K562 (cell line): ENCODE measurements around the gene YOD1. TPM values are rescaled to one million over a fixed set of nuclear protein-coding genes. Genes with fewer than 3 reads are reported as not detected.
A peak's percentile ranks its signal among the peaks of the same experiment; 100 is the strongest.

Source experiments
- GTF2A2 ChIP-seq: IDR thresholded peaks from 2 replicates; pipeline ENCODE4 v1.6.1; 2016; ENCODE audit warnings: mild to moderate bottlenecking, missing genetic modification characterization, missing compliant biosample characterization
- HNRNPH1 ChIP-seq: fragments of 200-400 bp; formaldehyde crosslinking; optimal IDR thresholded peaks from 2 replicates; pipeline ENCODE3; 2017; ENCODE audit warnings: low read depth, mild to moderate bottlenecking, low read length, moderate library complexity
- HSF4 ChIP-seq: fragments of 250-450 bp; sonication (Bioruptor Pico); IDR thresholded peaks from 2 replicates; pipeline ENCODE4 v2.1.2; 2022; ENCODE audit warnings: mild to moderate bottlenecking, moderate library complexity, borderline replicate concordance
- JUN ChIP-seq, 2 experiments: sonication (generic) in 1 of 2; formaldehyde crosslinking in 1 of 2; IDR thresholded peaks; 2 replicates each; pipeline versions ENCODE4 v1.6.1 to v1.8.0; 2012 to 2022; ENCODE audit warnings: borderline replicate concordance in 2 of 2, mild to moderate bottlenecking in 2 of 2, improper control_type of control experiment in 1 of 2, low read depth in 1 of 2, low read length in 1 of 2, missing genetic modification reagents in 1 of 2
- MAFG ChIP-seq: fragments of 450-650 bp; conservative IDR thresholded peaks from 2 replicates; pipeline ENCODE4 v1.6.1; 2016; ENCODE audit warnings: missing genetic modification characterization, missing compliant biosample characterization
- SMARCA4 ChIP-seq: fragments of 450-650 bp; IDR thresholded peaks from 2 replicates; pipeline ENCODE4 v1.6.1; 2016
- SRSF1 ChIP-seq: fragments of 200-400 bp; formaldehyde crosslinking; IDR thresholded peaks from 2 replicates; pipeline ENCODE4 v1.6.1; 2017; ENCODE audit warnings: mild to moderate bottlenecking, low read depth, low read length, moderate library complexity
- TAF15 ChIP-seq: fragments of 200-400 bp; formaldehyde crosslinking; IDR thresholded peaks from 2 replicates; pipeline ENCODE4 v1.6.1; 2017; ENCODE audit warnings: mild to moderate bottlenecking, low read depth, low read length, moderate library complexity
- TARDBP ChIP-seq: fragments of 450-650 bp; IDR thresholded peaks from 2 replicates; pipeline ENCODE4 v1.6.1; 2016
- ZNF212 ChIP-seq: fragments of 450-650 bp; formaldehyde crosslinking; IDR thresholded peaks from 2 replicates; pipeline ENCODE4 v1.4.0; 2020; ENCODE audit warnings: mild to moderate bottlenecking
- ZNF224 ChIP-seq: sonication (generic); formaldehyde crosslinking; IDR thresholded peaks from 2 replicates; pipeline ENCODE4 v1.8.0; 2022; ENCODE audit warnings: mild to moderate bottlenecking, missing genetic modification reagents
- ZNF717 ChIP-seq: fragments of 250-450 bp; sonication (Bioruptor Pico); IDR thresholded peaks from 2 replicates; pipeline ENCODE4 v1.5.0; 2021
- ZNF766 ChIP-seq: fragments of 200-800 bp; sonication (Bioruptor generic); conservative IDR thresholded peaks from 2 replicates; pipeline ENCODE4 v1.6.1; 2016; ENCODE audit warnings: missing genetic modification characterization, missing compliant biosample characterization
- ZNF77 ChIP-seq: fragments of 250-450 bp; sonication (Bioruptor Pico); IDR thresholded peaks from 2 replicates; pipeline ENCODE4 v1.5.0; 2020
- polyA plus RNA-seq, 8 experiments: library from polyadenylated mRNA; depleted of rRNA in 4 of 8; stranded (reverse) in 5 of 8; unstranded in 3 of 8; fragments of >200 nt; fragmentation: Nextera tagmentation in 2 of 8; fragmentation: Illumina TruSeq in 1 of 8; extraction: Ambion mirVana in 2 of 8; extraction: Trizol in 1 of 8; gene quantifications; 2 replicates each; pipeline versions ENCODE4 v1.2.1 to v1.2.3, GENCODE V29; 2011 to 2014; ENCODE audit warnings: inconsistent platforms in 1 of 8, missing spikeins in 1 of 8
- total RNA-seq, 7 experiments: library from RNA; depleted of rRNA in 6 of 7; stranded (reverse); fragments of >200 nt in 6 of 7; fragmentation: Illumina TruSeq in 2 of 7; extraction: Trizol in 2 of 7; gene quantifications; 2 replicates each; pipeline versions ENCODE4 v1.2.1 to v1.2.3, GENCODE V29; 2011 to 2021; ENCODE audit warnings: low replicate concordance in 1 of 7
- TF ChIP-seq, protein P1 (sequence below): fragments of 250-450 bp; sonication (Bioruptor Pico); IDR thresholded peaks from 2 replicates; pipeline ENCODE4 v1.9.0; 2021; ENCODE audit warnings: mild to moderate bottlenecking, inconsistent platforms
- TF ChIP-seq, protein P2 (sequence below), 3 experiments: IDR thresholded peaks in 2 of 3; conservative IDR thresholded peaks in 1 of 3; 2 replicates each; pipeline ENCODE4 v1.5.1; 2011 to 2012; ENCODE audit warnings: low read length in 3 of 3, mild to moderate bottlenecking in 3 of 3, control low read depth in 2 of 3, improper control_type of control experiment in 1 of 3, inconsistent platforms in 1 of 3, low read depth in 1 of 3, mixed read lengths in 1 of 3, moderate library complexity in 1 of 3; ENCODE audit not compliant: insufficient read depth in 2 of 3
- TF ChIP-seq, protein P3 (sequence below): fragments of 250-450 bp; sonication (Bioruptor Pico); IDR thresholded peaks from 2 replicates; pipeline ENCODE4 v1.8.0; 2022; ENCODE audit warnings: moderate library complexity, mild to moderate bottlenecking, inconsistent platforms
- TF ChIP-seq, protein P4 (sequence below), 2 experiments: IDR thresholded peaks; 2 replicates each; pipeline ENCODE4 v1.6.1; 2012; ENCODE audit warnings: improper control_type of control experiment in 2 of 2, low read depth in 2 of 2, low read length in 2 of 2, borderline replicate concordance in 1 of 2

Gene YOD1
- total and polyA plus RNA-seq, 9 of the 15 experiments (the other 6 are each of a cell fraction or from before 2014, with no cell fraction given): 18.2 to 78.1 (median 46.9) TPM

DNA sequence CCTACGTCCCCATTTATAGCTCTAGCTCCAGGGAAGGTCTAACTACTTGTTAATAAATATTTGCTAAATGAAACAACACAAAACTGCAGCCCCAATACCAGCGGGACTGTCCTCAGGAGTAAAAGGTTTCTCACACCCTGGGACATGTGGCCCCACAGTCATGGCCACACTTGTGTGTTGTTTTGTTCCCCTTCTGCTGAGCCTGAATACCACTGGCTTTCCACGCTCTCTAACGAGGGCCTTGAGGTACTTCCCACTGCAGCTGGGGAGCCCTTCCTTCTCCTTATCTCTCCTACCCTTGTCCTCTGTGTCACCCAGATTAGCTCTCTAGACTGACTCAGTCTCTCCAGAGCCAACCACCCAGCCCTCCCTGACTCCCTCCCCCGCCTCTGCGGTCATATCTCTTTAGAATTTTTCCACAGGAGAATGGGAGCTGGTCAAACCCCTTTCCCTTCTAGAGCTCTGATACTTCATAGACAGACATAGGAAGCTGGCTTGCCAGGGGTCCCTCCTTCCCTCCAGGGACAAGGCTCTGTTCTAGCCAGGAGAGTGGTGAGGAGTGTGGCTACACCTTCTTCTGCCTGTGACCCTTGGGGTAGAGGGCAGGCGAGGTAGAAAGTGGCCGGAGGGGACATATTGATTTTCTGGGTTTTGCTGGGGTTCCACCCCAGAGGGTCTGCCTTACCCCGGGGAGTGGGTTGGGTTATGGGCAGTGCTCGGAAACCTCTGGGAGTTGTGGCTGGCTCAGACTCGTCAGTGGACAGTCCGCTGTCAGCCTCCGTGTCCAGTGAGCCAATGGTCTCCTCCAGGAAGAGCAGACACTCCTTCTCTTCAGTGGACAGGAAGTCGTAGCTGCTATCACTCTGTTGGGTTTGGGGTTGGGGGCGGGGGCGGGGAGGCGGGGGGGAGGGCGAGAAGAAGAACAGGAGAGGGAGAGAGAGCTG lies 26.5 kb downstream of the YOD1 start (continued):
- TF ChIP-seq, protein P1, sequence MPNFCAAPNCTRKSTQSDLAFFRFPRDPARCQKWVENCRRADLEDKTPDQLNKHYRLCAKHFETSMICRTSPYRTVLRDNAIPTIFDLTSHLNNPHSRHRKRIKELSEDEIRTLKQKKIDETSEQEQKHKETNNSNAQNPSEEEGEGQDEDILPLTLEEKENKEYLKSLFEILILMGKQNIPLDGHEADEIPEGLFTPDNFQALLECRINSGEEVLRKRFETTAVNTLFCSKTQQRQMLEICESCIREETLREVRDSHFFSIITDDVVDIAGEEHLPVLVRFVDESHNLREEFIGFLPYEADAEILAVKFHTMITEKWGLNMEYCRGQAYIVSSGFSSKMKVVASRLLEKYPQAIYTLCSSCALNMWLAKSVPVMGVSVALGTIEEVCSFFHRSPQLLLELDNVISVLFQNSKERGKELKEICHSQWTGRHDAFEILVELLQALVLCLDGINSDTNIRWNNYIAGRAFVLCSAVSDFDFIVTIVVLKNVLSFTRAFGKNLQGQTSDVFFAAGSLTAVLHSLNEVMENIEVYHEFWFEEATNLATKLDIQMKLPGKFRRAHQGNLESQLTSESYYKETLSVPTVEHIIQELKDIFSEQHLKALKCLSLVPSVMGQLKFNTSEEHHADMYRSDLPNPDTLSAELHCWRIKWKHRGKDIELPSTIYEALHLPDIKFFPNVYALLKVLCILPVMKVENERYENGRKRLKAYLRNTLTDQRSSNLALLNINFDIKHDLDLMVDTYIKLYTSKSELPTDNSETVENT: no peak
- TF ChIP-seq ZNF212 (CRISPR knock-in tag) (peak; percentile 86; the same call in 1 of the 2 replicates), ZNF77 (CRISPR knock-in tag) (0 out of 2 replicates have a peak, but pooled peaks have one; percentile 26), JUN (IDR thresholded peaks at IDR 0.05; ENCODE audit: borderline replicate concordance, low read depth, low read length) (peak; percentile 99), JUN (CRISPR knock-in tag; IDR thresholded peaks at IDR 0.05; ENCODE audit: borderline replicate concordance) (peak; percentile 97), GTF2A2 (peak; percentile 91), TARDBP (peak; percentile 98), ZNF717 (CRISPR knock-in tag) (no peak), SRSF1 (no peak), HNRNPH1 (no peak), ZNF224 (CRISPR knock-in tag) (no peak), ZNF766 (CRISPR knock-in tag) (peak; percentile 100), MAFG (peak; percentile 70), HSF4 (CRISPR knock-in tag) (peak; percentile 99), TAF15 (no peak), SMARCA4 (peak; percentile 100)
- TF ChIP-seq, protein P2, sequence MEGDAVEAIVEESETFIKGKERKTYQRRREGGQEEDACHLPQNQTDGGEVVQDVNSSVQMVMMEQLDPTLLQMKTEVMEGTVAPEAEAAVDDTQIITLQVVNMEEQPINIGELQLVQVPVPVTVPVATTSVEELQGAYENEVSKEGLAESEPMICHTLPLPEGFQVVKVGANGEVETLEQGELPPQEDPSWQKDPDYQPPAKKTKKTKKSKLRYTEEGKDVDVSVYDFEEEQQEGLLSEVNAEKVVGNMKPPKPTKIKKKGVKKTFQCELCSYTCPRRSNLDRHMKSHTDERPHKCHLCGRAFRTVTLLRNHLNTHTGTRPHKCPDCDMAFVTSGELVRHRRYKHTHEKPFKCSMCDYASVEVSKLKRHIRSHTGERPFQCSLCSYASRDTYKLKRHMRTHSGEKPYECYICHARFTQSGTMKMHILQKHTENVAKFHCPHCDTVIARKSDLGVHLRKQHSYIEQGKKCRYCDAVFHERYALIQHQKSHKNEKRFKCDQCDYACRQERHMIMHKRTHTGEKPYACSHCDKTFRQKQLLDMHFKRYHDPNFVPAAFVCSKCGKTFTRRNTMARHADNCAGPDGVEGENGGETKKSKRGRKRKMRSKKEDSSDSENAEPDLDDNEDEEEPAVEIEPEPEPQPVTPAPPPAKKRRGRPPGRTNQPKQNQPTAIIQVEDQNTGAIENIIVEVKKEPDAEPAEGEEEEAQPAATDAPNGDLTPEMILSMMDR (IDR thresholded peaks at IDR 0.05 in 2 of 3, conservative IDR thresholded peaks at IDR 0.05 in 1 of 3; ENCODE audit: insufficient read depth in 2 of 3, low read depth in 1 of 3, low read length in 3 of 3): 0 out of 6 replicates have a peak, but pooled peaks of 1 of the 3 experiments have one; percentile 0
- TF ChIP-seq, protein P3, sequence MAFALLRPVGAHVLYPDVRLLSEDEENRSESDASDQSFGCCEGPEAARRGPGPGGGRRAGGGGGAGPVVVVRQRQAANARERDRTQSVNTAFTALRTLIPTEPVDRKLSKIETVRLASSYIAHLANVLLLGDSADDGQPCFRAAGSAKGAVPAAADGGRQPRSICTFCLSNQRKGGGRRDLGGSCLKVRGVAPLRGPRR: peak; percentile 99
- TF ChIP-seq, protein P4, sequence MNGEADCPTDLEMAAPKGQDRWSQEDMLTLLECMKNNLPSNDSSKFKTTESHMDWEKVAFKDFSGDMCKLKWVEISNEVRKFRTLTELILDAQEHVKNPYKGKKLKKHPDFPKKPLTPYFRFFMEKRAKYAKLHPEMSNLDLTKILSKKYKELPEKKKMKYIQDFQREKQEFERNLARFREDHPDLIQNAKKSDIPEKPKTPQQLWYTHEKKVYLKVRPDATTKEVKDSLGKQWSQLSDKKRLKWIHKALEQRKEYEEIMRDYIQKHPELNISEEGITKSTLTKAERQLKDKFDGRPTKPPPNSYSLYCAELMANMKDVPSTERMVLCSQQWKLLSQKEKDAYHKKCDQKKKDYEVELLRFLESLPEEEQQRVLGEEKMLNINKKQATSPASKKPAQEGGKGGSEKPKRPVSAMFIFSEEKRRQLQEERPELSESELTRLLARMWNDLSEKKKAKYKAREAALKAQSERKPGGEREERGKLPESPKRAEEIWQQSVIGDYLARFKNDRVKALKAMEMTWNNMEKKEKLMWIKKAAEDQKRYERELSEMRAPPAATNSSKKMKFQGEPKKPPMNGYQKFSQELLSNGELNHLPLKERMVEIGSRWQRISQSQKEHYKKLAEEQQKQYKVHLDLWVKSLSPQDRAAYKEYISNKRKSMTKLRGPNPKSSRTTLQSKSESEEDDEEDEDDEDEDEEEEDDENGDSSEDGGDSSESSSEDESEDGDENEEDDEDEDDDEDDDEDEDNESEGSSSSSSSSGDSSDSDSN (IDR thresholded peaks at IDR 0.05; ENCODE audit: borderline replicate concordance in 1 of 2, low read depth in 2 of 2, low read length in 2 of 2): peak; percentile 57 to 91; a peak in 2 of 4 replicates
